Spleen (tissue), 11 donors: Measurements from ENCODE around the gene ACSM6. TPM values are rescaled to one million over a fixed set of nuclear protein-coding genes. Genes with fewer than 3 reads are reported as not detected.
A peak's percentile ranks its signal among the peaks of the same experiment; 100 is the strongest.

Experiments used
- DNase-seq: peaks from one replicate; pipeline ENCODE4 v3.0.0-alpha.2; 2020
- H3K27ac ChIP-seq, 8 donors: fragments of 200-600 bp; sonication (generic) in 7 of 8; 1 replicate in 4 of 8; 2 replicates in 4 of 8; pipeline versions ENCODE4 v1.5.0 to v1.8.0; 2016 to 2021; ENCODE audit warnings: inconsistent platforms in 4 of 8, mild to moderate bottlenecking in 4 of 8, moderate library complexity in 1 of 8
- H3K27me3 ChIP-seq, 7 donors: fragments of 200-600 bp; sonication (generic) in 6 of 7; replicated peaks in 1 of 7; 1 replicate in 4 of 7; 2 replicates in 3 of 7; pipeline versions ENCODE4 v1.5.0 to v1.8.0; 2016 to 2021; ENCODE audit warnings: inconsistent platforms in 3 of 7, mild to moderate bottlenecking in 1 of 7
- H3K36me3 ChIP-seq, 6 donors: fragments of 200-600 bp; sonication (generic) in 5 of 6; 1 replicate in 4 of 6; 2 replicates in 2 of 6; pipeline versions ENCODE4 v1.5.0 to v1.8.0; 2016 to 2021; ENCODE audit warnings: inconsistent platforms in 2 of 6
- H3K4me1 ChIP-seq, 6 donors: fragments of 200-600 bp; sonication (generic) in 5 of 6; 1 replicate in 3 of 6; 2 replicates in 3 of 6; pipeline versions ENCODE4 v1.5.0 to v1.8.0; 2016 to 2021; ENCODE audit warnings: inconsistent platforms in 3 of 6
- H3K4me3 ChIP-seq, 8 donors: fragments of 200-600 bp; sonication (generic) in 7 of 8; 1 replicate in 4 of 8; 2 replicates in 4 of 8; pipeline versions ENCODE4 v1.5.0 to v1.8.0; 2016 to 2021; ENCODE audit warnings: inconsistent platforms in 4 of 8, mild to moderate bottlenecking in 4 of 8, moderate library complexity in 2 of 8
- H3K9me3 ChIP-seq, 8 donors: fragments of 200-600 bp; sonication (generic) in 7 of 8; 1 replicate in 4 of 8; 2 replicates in 4 of 8; pipeline versions ENCODE4 v1.5.0 to v1.8.0; 2016 to 2021; ENCODE audit warnings: inconsistent platforms in 4 of 8
- POLR2A ChIP-seq, 3 donors: fragments of 450-650 bp; IDR thresholded peaks; one replicate each; pipeline ENCODE4 v1.5.1; 2017; ENCODE audit warnings: antibody characterized with exemption in 3 of 3, mild to moderate bottlenecking in 1 of 3
- POLR2AphosphoS5 ChIP-seq, 3 donors: sonication (generic); formaldehyde crosslinking; IDR thresholded peaks; one replicate each; pipeline ENCODE4 v1.5.1; 2017; ENCODE audit warnings: antibody characterized with exemption in 3 of 3
- WGBS, 5 donors: extraction: QIAGEN DNeasy Blood & Tissue Kit in 3 of 5; methylation state at CpG; one replicate each; pipeline versions ENCODE4 v1.1.5 to v1.1.7; 2013 to 2018; 5-methylcytosine and 5-hydroxymethylcytosine counted together
- intact Hi-C: fragments of 100-400 bp; cut with DNase I; formaldehyde crosslinking; loops from one replicate; pipeline ENCODE4 v1.15.0; 2023; ENCODE audit warnings: low total_unique reads
- polyA plus RNA-seq, 3 donors: library from polyadenylated mRNA; stranded (reverse); fragments of 200-250 nt; gene quantifications; one replicate each; pipeline ENCODE4 v1.2.1, GENCODE V29; 2013
- total RNA-seq, 7 donors: library from RNA; depleted of rRNA in 3 of 7; stranded (reverse); fragments of >200 nt in 3 of 7; fragmentation: NEBNext Ultra II Directional in 4 of 7; extraction: Animal tissue kit (Norgen Biotek cat#: 25700) in 4 of 7; gene quantifications; one replicate each; pipeline versions ENCODE4 v1.1.0 to v1.2.1, GENCODE V29; 2016 to 2021
- TF ChIP-seq, protein P1 (sequence below), 11 experiments: fragments of 200-600 bp in 7 of 11; fragments of 450-650 bp in 4 of 11; sonication (generic) in 4 of 11; IDR thresholded peaks in 8 of 11; conservative IDR thresholded peaks in 3 of 11; 1 replicate in 7 of 11; 2 replicates in 4 of 11; pipeline versions ENCODE4 v1.4.0 to v1.8.0; 2016 to 2021; ENCODE audit warnings: antibody characterized with exemption in 11 of 11, inconsistent platforms in 4 of 11, mild to moderate bottlenecking in 1 of 11
- donor health status: healthy with polysubstance abuse.
- donor health status: DM: no; HTN: no; CAD: no; lungs with moderate emphysema.
- donor health status: DM: no; HTN: no; CAD: no.
- donor health status: Bipolar disorder and iron deficiency.
- donor health status: healthy.
- donor health status: DM: no; HTN: no; CAD: no.
- donor health status: DM: yes; HTN: yes; CAD: no.

The ACSM6 gene
- total and polyA plus RNA-seq, 10 donors, result not detected

DNA sequence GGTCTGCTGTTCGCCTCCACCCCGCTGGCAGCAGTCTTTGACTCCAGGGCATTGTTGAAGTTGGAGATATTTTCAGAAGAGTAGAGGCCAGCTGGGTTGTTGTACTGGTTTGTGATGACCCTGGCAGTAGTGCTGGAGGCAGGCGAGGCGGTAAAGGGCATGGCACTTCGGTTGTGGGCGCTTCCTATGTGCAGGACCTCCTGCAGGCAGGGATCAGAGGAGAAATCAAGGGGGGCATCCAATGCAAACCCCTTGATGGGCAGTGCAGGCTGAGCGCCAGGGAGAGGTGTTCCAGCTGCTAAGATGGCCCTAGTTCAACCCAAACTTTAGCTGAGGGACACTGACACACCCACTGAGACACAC lies 69.8 kb downstream of the ACSM6 start:
- Histone ChIP-seq H3K4me1 (peaks cover 17 to 69% (median 33%) of the 10 kb centered on the region in 6 donors), H3K9me3 (no peaks in the 10 kb centered on the region), H3K36me3 (peaks cover 0 to 90% (median 34%) of the 10 kb centered on the region in 6 donors), H3K27me3 (no peaks in the 10 kb centered on the region), H3K4me3 (no peak overlapping the region), H3K27ac (peak overlapping the region in 1 of 8 donors; percentile 26)
- DNase-seq, result no peak
- intact Hi-C loops, result no loop called here
- TF ChIP-seq POLR2A (IDR thresholded peaks at IDR 0.05) (no peak), POLR2AphosphoS5 (IDR thresholded peaks at IDR 0.05) (no peak)
- TF ChIP-seq, protein P1, sequence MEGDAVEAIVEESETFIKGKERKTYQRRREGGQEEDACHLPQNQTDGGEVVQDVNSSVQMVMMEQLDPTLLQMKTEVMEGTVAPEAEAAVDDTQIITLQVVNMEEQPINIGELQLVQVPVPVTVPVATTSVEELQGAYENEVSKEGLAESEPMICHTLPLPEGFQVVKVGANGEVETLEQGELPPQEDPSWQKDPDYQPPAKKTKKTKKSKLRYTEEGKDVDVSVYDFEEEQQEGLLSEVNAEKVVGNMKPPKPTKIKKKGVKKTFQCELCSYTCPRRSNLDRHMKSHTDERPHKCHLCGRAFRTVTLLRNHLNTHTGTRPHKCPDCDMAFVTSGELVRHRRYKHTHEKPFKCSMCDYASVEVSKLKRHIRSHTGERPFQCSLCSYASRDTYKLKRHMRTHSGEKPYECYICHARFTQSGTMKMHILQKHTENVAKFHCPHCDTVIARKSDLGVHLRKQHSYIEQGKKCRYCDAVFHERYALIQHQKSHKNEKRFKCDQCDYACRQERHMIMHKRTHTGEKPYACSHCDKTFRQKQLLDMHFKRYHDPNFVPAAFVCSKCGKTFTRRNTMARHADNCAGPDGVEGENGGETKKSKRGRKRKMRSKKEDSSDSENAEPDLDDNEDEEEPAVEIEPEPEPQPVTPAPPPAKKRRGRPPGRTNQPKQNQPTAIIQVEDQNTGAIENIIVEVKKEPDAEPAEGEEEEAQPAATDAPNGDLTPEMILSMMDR (IDR thresholded peaks at IDR 0.05 in 8 of 11, conservative IDR thresholded peaks at IDR 0.05 in 3 of 11), result no peak
- WGBS, 5 donors, result 71 to 89% (median 81%) methylated on average over 4 to 7 of the region's 7 CpGs

DNA sequence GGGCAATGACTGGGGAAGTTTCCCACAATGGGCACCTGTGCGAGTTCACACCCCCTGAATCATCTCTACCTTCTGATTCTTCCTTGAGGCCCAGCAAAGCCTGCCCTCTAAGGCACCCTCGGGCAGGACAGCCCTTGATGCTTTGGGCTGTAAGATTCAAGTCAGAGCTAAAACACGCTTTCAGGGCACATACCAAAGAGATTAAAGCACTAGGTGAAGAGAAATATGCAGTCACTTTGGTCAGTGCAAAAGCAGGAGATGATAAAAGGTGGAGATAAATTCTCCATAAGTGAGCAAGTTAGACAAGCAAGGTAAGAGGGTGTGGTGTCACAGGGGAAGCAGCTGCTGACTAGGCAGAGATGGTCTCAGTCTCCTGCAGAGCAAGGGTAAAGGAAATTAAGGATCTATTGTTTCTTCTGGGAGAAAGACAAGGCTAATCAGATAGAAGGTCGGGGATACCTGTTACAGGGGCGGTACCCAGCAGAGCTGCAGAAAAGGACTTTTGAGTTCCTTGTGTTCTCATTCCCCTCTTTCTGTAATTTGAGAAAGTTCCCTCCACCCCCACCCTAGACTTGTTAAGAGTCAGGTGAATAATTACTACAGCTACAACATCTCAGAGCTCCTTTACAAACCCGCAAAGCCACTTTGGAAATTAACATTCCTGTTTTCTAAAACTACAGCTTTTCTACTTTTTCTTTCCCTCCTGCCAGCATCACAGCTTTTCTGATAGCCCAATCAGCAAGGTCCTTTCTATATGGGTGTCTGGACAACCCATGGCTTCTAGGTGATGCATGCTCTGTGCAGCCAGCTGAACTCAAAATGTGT lies 70.4 kb downstream of the ACSM6 start:
- 69 to 81% (median 79%) methylated on average over 6 of the region's 6 CpGs for WGBS, 5 donors
- peaks cover 19 to 74% (median 38%) of the 10 kb centered on the region in 6 donors for H3K4me1 ChIP-seq
- intact Hi-C loops, result no loop called here
- no peaks in the 10 kb centered on the region for H3K27me3 ChIP-seq
- no peaks in the 10 kb centered on the region for H3K9me3 ChIP-seq
- DNase-seq, result no peak
- H3K4me3 ChIP-seq, result no peak overlapping the region
- peaks cover 0 to 89% (median 33%) of the 10 kb centered on the region in 6 donors for H3K36me3 ChIP-seq
- TF ChIP-seq POLR2AphosphoS5 (IDR thresholded peaks at IDR 0.05) (no peak), POLR2A (IDR thresholded peaks at IDR 0.05) (no peak)
- TF ChIP-seq, protein P1 (IDR thresholded peaks at IDR 0.05 in 8 of 11, conservative IDR thresholded peaks at IDR 0.05 in 3 of 11), result no peak
- peak overlapping the region in 1 of 8 donors; percentile 26 for H3K27ac ChIP-seq

DNA sequence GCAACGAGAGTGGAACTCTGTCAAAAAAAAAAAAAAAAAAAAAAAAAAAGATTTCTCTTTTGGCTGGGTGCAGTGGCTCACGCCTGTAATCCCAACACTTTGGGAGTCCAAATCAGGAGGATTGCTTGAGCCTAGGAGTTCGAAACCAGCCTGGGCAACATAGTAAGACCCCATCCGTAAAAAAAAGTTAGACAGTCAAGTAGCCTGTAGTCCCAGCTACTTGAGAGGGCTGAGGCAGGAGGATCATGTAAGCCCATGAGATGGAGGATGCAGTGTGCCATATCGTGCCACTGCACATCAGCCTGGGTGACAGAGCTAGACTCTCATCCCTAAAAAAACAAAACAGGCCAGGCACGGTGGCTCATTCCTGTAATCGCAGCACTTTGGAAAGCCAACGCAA lies 71.5 kb downstream of the ACSM6 start:
- Histone ChIP-seq H3K4me1 (peaks cover 19 to 73% (median 38%) of the 10 kb centered on the region in 6 donors), H3K36me3 (peaks cover 0 to 89% (median 30%) of the 10 kb centered on the region in 6 donors), H3K4me3 (no peak overlapping the region), H3K27ac (peak overlapping the region in 1 of 8 donors; percentile 85), H3K27me3 (no peaks in the 10 kb centered on the region), H3K9me3 (no peaks in the 10 kb centered on the region)
- WGBS, 5 donors, result 85 to 97% (median 96%) methylated on average over 8 of the region's 8 CpGs
- no peak for DNase-seq
- TF ChIP-seq POLR2AphosphoS5 (IDR thresholded peaks at IDR 0.05) (no peak), POLR2A (IDR thresholded peaks at IDR 0.05) (no peak)
- TF ChIP-seq, protein P1 (IDR thresholded peaks at IDR 0.05 in 8 of 11, conservative IDR thresholded peaks at IDR 0.05 in 3 of 11), result no peak
- intact Hi-C loops, result no loop called here

DNA sequence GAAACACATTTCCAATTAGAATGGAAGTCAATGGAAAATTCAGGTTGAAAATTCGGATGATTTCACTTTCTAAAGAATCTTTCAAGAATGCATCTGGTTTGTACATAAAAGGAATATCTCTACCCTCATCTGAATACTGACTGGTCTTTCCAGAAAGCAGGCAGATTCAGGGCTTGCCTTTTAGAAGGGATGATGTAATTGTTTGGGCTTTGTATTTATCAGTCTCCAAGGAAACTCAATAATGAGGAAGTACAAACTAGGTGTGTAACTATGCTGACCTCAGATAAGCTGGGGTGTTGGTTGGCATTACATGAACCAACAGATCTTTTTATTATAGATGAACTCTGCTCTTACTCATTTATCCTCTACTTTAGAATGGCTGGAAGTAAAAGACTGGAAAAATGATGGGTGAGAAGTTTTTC lies 72.6 kb downstream of the ACSM6 start:
- Histone ChIP-seq H3K36me3 (peaks cover 0 to 89% (median 24%) of the 10 kb centered on the region in 6 donors), H3K27ac (peak overlapping the region in 6 of 8 donors; percentile 23 to 86 (median 79)), H3K4me1 (peaks cover 19 to 63% (median 38%) of the 10 kb centered on the region in 6 donors), H3K9me3 (no peaks in the 10 kb centered on the region), H3K4me3 (no peak overlapping the region), H3K27me3 (no peaks in the 10 kb centered on the region)
- DNase-seq, result no peak
- 60 to 78% (median 66%) methylated on average over 1 of the region's 1 CpG for WGBS, 5 donors
- intact Hi-C loops, result no loop called here
- TF ChIP-seq POLR2A (IDR thresholded peaks at IDR 0.05) (no peak), POLR2AphosphoS5 (IDR thresholded peaks at IDR 0.05) (no peak)
- TF ChIP-seq, protein P1 (IDR thresholded peaks at IDR 0.05 in 8 of 11, conservative IDR thresholded peaks at IDR 0.05 in 3 of 11), result no peak
